PC-3 (cell line): Measurements from ENCODE around the gene CFL2. TPM values are rescaled to one million over a fixed set of nuclear protein-coding genes. Genes with fewer than 3 reads are reported as not detected.
"Not testable (repeated sequence)": the region's sequence is repeated elsewhere in the genome, so short reads cannot be mapped to it uniquely, and the experiment has no call there.

Source experiments
- ATAC-seq: fragments of 200-7000 bp; cut with Tn5 transposase; 2 replicates; pipeline ENCODE4 v1.9.1; 2020; ENCODE audit warnings: mild to moderate bottlenecking, moderate library complexity
- BruUV-seq: library from RNA; stranded (reverse); fragments of 400-500 nt; replicated peaks from 2 replicates; lab custom pipeline; 2021; lab: Mats Ljungman, UMichigan
- CTCF ChIA-PET: fragments of 300-600 bp; sonication (Branson Sonifier 250); formaldehyde crosslinking; loops from one replicate; lab custom pipeline; 2022; ENCODE audit warnings: antibody characterized with exemption; lab: Charles Lee
- POLR2A ChIA-PET: fragments of 300-600 bp; sonication (Branson Sonifier 250); formaldehyde crosslinking; loops from one replicate; lab custom pipeline; 2022; ENCODE audit warnings: antibody characterized with exemption; ENCODE audit not compliant: unreplicated experiment; lab: Charles Lee
- DNase-seq: peaks from one replicate; pipeline ENCODE4 v3.0.0-alpha.2; 2015
- H2AFZ ChIP-seq: fragments of 300-600 bp; sonication (generic); 2 replicates; pipeline ENCODE4 v1.6.0; 2016; ENCODE audit warnings: antibody characterized with exemption, low read length
- H3F3A ChIP-seq: fragments of 300-600 bp; sonication (generic); one replicate; pipeline ENCODE4 v1.6.0; 2017; ENCODE audit warnings: antibody characterized with exemption, low read length, control low read depth, mild to moderate bottlenecking; ENCODE audit not compliant: unreplicated experiment
- H3K27ac ChIP-seq: fragments of 300-600 bp; sonication (generic); 2 replicates; pipeline ENCODE4 v1.5.1; 2016; ENCODE audit warnings: mild to moderate bottlenecking, low read length
- H3K27me3 ChIP-seq: fragments of 300-600 bp; sonication (generic); 2 replicates; pipeline ENCODE4 v1.6.1; 2016; ENCODE audit warnings: low read length, mixed read lengths
- H3K36me3 ChIP-seq: fragments of 300-600 bp; sonication (generic); 2 replicates; pipeline ENCODE4 v1.6.1; 2016; ENCODE audit warnings: low read depth, mixed run types, low read length, mixed read lengths
- H3K4me1 ChIP-seq: fragments of 300-600 bp; sonication (generic); 2 replicates; pipeline ENCODE4 v1.5.1; 2016; ENCODE audit warnings: low read length; ENCODE audit not compliant: insufficient read depth
- H3K4me2 ChIP-seq: fragments of 300-600 bp; sonication (generic); 2 replicates; pipeline ENCODE4 v1.6.0; 2016; ENCODE audit warnings: low read length
- H3K4me3 ChIP-seq: fragments of 300-600 bp; sonication (generic); 2 replicates; pipeline ENCODE4 v1.5.1; 2016; ENCODE audit warnings: mild to moderate bottlenecking, low read length, mixed read lengths
- H3K79me2 ChIP-seq: fragments of 300-600 bp; sonication (generic); 2 replicates; pipeline ENCODE4 v1.6.1; 2017; ENCODE audit warnings: low read length, mixed read lengths
- H3K9ac ChIP-seq: fragments of 300-600 bp; sonication (generic); 2 replicates; pipeline ENCODE4 v1.6.0; 2016; ENCODE audit warnings: mild to moderate bottlenecking, low read length
- H3K9me2 ChIP-seq: fragments of 300-600 bp; sonication (generic); replicated peaks from 2 replicates; pipeline ENCODE4 v1.6.1; 2016; ENCODE audit warnings: mixed run types, low read length, mixed read lengths
- H3K9me3 ChIP-seq: fragments of 300-600 bp; sonication (generic); 2 replicates; pipeline ENCODE4 v1.6.1; 2016; ENCODE audit warnings: low read length, mixed read lengths
- H4K20me1 ChIP-seq: fragments of 300-600 bp; sonication (generic); 2 replicates; pipeline ENCODE4 v1.6.1; 2016; ENCODE audit warnings: low read length, mixed read lengths
- CTCF ChIP-seq: fragments of 300-600 bp; sonication (generic); conservative IDR thresholded peaks from 2 replicates; pipeline ENCODE4 v1.5.1; 2017; ENCODE audit warnings: antibody characterized with exemption, low read depth, mild to moderate bottlenecking, low read length
- EZH2 ChIP-seq: fragments of 300-600 bp; sonication (generic); IDR thresholded peaks from one replicate; pipeline ENCODE4 v1.6.1; 2017; ENCODE audit warnings: antibody characterized with exemption, mild to moderate bottlenecking, low read length; ENCODE audit not compliant: unreplicated experiment
- EZH2phosphoT487 ChIP-seq: fragments of 300-600 bp; sonication (generic); IDR thresholded peaks from 2 replicates; pipeline ENCODE4 v1.6.1; 2018; ENCODE audit warnings: mild to moderate bottlenecking, antibody characterized with exemption, low read length, borderline replicate concordance
- intact Hi-C: fragments of 100-400 bp; cut with micrococcal nuclease; formaldehyde crosslinking; loops from 2 replicates; pipeline ENCODE4 v1.9.0; 2023
- total RNA-seq: library from RNA; depleted of rRNA; stranded (reverse); fragments of >200 nt; gene quantifications from 2 replicates; pipeline ENCODE4 v1.2.3, GENCODE V29; 2014

The CFL2 gene
- total RNA-seq, 1 experiment from 2014 or later, result 88.4 TPM

DNA sequence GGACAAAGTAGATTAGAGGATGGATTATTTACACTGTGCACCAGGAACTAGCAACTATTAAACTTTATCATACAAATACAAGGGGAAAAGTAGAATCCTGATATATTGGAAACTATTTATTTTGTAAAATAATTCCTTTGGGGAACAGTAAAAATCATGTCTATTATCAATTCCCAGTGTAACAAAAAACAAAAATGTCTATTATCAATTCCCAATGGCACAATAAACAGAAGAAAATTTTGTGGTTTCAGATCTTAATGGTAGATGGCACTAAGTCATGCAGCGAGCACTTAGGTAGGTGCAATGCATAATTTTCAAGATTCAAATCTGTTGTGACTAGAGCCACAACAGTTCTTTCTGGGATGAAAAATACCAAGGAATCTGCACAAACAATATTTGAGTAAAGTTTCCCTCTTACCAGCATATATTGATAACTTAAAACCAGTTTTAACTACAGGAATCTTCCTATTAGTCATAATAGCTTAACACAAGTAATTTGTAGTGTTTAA is 13.7 kb downstream of the CFL2 start:
- TF ChIP-seq EZH2 (no peak), EZH2phosphoT487 (no peak), CTCF (no peak)
- intact Hi-C loops, result loop anchor here (1.0 kb wide), 2 partner anchors 13 to 22 kb away; no protein-coding TSS in a partner anchor
- Histone ChIP-seq H3K27ac (peak overlapping the region; percentile 87), H3K4me3 (peak overlapping the region; percentile 60), H2AFZ (no peak overlapping the region), H3K36me3 (no peaks in the 10 kb centered on the region), H3K9ac (peak overlapping the region; percentile 55), H3F3A (peaks cover 18% of the 10 kb centered on the region), H3K79me2 (no peaks in the 10 kb centered on the region), H3K4me1 (peaks cover 38% of the 10 kb centered on the region), H3K4me2 (peak overlapping the region; percentile 83), H3K9me2 (no peaks in the 10 kb centered on the region), H3K9me3 (no peaks in the 10 kb centered on the region), H3K27me3 (no peaks in the 10 kb centered on the region), H4K20me1 (no peaks in the 10 kb centered on the region)
- POLR2A ChIA-PET, result interaction anchor here (0.6 to 1.7 kb wide), 2 partner anchors 13 to 1884 kb away, joined by 4 to 17 read pairs; partner anchors contain the start of gene CFL2
- ATAC-seq (peak; percentile 60), DNase-seq (peak; percentile 43)
- CTCF ChIA-PET, result interaction anchor here (0.5 to 1.4 kb wide), 4 partner anchors 19 to 31 kb away, joined by 4 to 13 read pairs (median 7); no protein-coding TSS in a partner anchor
- BruUV-seq, result no TSS peak

- H3K4me3 ChIP-seq, result peak overlapping the region; percentile 60
Observed at GRCh38 chr14:34699873-34700621, 14.3 kb downstream of the CFL2 start.

DNA sequence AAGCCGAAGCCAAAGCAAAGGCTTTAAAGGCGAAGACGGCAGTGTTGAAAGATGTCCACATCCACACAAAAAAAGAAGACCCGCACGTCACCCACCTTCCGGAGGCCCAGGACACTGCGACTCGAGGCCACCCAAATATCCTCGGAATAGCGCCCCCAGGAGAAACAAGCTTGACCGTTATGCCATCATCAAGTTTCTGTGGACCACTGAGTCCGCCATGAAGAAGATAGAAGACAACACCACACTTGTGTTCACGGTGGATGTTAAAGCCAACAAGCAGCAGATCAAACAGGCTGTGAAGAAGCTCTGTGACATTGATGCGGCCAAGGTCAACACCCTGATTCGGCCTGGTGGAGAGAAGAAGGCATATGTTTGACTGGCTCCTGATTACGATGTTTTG is 20.2 kb downstream of the CFL2 start:
- H3K4me2 ChIP-seq, H3K4me3 ChIP-seq, H3K9me2 ChIP-seq, H3K36me3 ChIP-seq, H3K4me1 ChIP-seq, H2AFZ ChIP-seq, H3K27me3 ChIP-seq, H4K20me1 ChIP-seq, DNase-seq, H3K27ac ChIP-seq, ATAC-seq, H3K9ac ChIP-seq, CTCF ChIA-PET, POLR2A ChIA-PET, intact Hi-C loops, BruUV-seq, H3K9me3 ChIP-seq, H3K79me2 ChIP-seq, H3F3A ChIP-seq: not testable (repeated sequence)

More at GRCh38 chr14:34699873-34700621, 14.3 kb downstream of the CFL2 start:
- ATAC-seq (peak; percentile 91), DNase-seq (peak; percentile 92)
- BruUV-seq, result no TSS peak
- H3K27ac ChIP-seq, result peak overlapping the region; percentile 87
- H3K9ac ChIP-seq, result peak overlapping the region; percentile 55
- H4K20me1 ChIP-seq, result no peaks in the 10 kb centered on the region
- TF ChIP-seq EZH2, result no peak
- TF ChIP-seq CTCF, result no peak
- TF ChIP-seq EZH2phosphoT487, result no peak
- no peaks in the 10 kb centered on the region for H3K9me3 ChIP-seq
- H3K36me3 ChIP-seq, result no peaks in the 10 kb centered on the region
- ChIA-PET POLR2A (interaction anchor here (0.5 to 1.7 kb wide), 7 partner anchors 10 to 1885 kb away, joined by 3 to 17 read pairs (median 4); partner anchors contain the start of genes CFL2 and SRP54), CTCF (interaction anchor here (1.4 kb wide), 1 partner anchor 22 kb away, joined by 13 read pairs; no protein-coding TSS in a partner anchor)
- H3K4me2 ChIP-seq, result peak overlapping the region; percentile 83
- intact Hi-C loops, result loop anchor here (1.0 kb wide), 2 partner anchors 13 to 22 kb away; no protein-coding TSS in a partner anchor
- H3F3A ChIP-seq, result peaks cover 18% of the 10 kb centered on the region
- H2AFZ ChIP-seq, result peak overlapping the region; percentile 16; the same call in 1 of the 2 replicates
- H3K9me2 ChIP-seq, result no peaks in the 10 kb centered on the region
- no peaks in the 10 kb centered on the region for H3K27me3 ChIP-seq
- peaks cover 38% of the 10 kb centered on the region for H3K4me1 ChIP-seq
- H3K79me2 ChIP-seq, result no peaks in the 10 kb centered on the region
